A204.1 (cell line): ENCODE results near the gene CDH22.

ENCODE experiments used
- FAIRE-seq: peaks from 2 replicates; lab custom pipeline; 2012; peaks lifted over from hg19 to GRCh38; lab: Jason Lieb, UNC

Gene CDH22

DNA sequence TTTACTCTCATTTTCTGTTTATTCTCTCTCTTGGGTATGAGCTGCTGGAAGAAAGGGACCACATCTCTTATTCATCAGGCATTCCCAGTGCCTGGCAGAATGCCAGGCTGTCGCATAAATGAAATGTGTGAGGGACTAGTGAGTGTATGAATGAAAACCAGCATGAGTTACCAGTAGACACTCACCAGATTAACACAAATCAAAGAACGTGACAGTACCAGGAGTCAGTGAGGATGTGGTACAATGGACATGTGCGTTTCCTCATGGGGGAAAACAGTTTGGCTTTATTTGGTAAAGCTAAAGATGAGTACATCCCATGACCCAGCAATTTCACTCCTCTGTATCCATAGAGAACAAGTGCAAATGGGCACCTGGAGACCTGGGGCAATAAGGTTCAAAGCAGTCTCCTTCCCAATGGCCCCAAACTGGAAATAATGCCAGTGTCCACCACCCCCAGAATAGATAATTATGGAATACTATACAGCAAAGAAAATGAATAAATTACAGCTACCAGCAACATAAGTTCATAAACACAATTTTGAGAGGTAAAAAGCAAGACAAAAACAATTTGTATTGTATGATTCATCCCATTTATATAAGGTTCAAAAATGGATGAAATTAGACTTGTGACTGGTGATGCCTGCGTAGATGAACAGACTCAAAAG lies 93.3 kb downstream of the CDH22 start:
- FAIRE-seq, result no peak

DNA sequence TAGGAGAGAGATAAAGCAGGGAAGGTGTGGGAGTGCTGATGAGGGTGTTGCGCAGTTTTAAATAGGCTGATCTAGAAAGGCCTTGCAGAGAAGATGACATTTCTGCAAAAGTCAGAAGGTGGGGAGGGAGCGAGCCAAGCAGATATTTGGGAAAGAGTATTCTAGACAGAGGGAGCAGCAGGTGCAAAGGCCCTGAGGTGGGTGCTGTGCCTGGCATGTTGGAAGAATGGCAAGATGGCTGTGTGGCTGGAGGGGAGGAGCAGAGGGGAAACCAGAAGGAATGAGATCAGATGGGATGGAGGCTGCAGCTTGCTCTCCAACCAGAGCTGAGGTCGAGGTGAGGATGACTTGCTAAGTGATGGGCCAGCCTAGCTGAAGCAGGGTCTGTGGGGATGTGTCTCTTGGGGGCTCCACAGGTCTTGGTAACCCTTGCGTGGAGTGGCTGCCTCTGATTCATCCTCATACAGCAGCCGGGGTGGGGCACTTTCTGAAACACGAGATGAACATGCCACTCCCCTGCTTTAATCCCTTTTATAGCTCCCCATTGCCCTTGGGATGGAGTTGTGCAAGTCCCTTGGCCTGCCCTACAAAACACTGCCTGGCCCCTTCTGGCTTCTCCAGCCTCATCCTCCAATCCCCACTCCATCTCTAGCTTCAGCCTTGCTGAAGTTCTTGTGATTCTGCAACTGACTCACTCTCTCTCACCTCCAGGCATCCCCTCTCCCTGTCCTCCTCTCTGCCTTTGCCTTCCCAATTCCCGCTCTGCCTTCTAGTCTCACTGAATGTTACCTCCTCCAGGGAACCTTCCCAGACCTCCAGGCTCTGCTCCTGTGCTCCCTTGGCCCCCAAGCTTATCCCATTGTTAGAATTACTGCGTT lies 94.1 kb downstream of the CDH22 start:
- no peak for FAIRE-seq

DNA sequence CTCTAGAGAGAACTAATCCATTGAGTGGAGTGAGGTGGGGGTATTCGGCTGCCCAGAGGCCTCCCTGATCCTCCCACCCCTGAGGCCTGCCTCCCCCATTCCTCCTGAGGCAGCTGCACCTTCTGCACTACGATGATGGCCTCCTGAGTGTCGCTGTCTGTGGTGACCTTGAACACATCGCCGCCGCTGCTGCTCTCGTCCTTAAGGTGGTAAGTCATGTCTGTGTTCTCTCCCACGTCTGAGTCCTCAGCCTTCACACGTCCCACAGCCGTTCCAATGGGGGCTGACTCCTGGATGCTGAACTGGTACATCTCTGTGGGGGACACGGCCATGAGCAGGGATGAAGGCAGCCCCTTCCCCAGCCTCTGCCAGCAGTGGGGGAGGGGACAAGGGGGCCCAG lies 95.4 kb downstream of the CDH22 start:
- FAIRE-seq, result no peak

DNA sequence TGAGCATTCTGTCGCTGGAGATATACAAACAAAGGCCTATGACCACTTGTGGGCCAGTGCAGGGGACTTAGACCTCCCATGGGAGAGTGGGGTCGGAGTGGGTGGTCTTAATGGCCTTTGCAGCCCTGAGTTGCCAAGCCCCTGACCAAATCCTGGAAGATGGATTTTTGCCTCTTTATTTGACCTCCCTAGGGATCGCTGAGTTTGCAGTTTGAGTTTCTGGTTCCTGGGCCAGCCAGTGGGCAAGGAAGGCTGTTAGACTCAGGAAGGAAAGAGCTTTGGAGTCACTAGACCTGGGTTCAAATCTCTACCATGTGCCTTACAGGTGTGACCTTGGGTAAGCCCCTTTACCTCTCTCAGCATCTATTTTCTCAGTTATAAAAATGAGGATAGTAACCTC lies 96.0 kb downstream of the CDH22 start:
- no peak for FAIRE-seq

DNA sequence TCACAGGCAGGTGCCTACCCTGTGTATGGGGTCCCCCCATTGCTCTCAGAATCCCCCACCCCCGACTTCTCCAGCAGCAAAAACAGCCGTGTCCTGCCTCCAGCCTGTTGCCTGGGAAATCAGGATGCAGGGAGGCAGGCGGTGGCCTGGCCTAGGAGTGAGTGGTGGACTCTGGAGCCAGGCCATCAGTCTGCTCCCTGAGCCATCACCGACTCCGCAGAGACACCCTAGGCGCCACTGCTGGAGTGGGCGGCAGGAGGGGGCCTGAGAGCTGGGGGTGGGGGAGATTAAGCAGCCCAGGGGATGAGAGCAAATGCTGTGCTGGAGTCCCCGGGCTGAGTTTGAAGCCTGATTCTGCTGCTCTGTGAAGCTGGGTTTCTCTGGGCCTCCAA lies 97.0 kb downstream of the CDH22 start:
- no peak for FAIRE-seq

DNA sequence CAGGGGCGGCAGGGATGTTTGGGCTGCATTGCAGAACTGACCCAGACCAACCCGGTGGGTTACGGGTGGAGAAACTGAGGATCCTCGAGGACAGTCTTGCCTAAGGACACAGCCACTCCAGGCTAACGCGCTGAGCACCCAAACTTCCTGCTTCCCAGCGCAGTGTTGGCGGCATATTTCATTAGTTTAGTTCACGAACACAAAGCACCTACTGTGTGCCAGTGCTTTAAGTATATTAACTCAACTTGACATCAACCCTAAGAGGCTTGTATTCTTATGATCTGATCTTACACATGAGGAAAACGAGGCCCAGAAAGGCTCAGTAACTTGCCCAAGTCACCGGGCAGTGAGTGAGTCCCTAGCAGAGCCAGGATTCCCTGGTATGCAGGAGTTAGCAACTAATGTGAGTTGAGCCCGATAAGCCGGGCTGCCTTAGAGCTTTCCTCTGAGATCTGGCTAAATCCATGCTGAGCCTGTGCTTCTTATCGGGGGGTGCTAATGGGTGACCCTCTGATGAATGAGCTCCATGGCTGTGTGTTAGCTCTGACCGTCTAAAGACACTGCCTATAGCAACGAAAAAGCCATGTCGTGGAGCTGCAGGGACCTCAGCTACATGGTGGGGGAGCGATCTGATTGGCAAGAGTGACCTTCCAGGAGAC lies 97.5 kb downstream of the CDH22 start:
- no peak for FAIRE-seq

DNA sequence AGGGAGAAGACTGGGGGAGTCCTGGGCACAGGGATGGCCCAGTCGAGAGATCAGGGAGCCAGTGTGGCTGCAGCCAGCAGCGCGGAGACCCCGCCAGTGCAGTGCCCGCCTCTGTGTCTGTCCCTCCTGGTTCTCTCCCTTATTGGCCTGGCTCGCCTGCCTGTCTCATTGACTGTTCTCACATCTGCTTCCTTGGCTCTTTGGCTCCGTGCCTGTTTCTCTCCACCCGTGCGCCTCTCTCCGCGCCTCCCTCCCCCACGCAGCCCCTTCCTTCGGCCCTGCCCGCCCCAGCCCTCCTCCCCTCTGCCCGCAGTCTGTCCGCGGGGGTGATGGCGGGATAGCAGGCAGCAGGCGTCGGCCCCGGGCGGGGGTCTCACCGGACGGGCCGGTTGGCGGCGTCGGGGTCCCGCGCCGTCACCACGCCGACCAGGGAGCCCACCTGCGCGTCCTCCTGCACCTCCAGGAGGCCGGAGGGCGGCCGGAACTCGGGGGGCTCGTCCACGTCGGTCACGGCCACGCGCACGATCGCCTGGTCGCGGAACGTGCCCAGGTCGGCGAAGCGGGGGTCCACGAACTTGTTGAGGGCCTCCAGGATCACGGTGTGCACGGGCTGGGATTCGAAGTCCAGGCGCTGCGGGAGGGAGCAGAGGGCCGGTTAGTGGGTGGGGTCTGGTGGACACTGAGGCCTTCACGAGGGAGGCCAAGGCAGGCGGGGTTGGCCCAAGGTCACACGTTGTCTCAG lies 98.2 kb downstream of the CDH22 start:
- FAIRE-seq, result no peak

DNA sequence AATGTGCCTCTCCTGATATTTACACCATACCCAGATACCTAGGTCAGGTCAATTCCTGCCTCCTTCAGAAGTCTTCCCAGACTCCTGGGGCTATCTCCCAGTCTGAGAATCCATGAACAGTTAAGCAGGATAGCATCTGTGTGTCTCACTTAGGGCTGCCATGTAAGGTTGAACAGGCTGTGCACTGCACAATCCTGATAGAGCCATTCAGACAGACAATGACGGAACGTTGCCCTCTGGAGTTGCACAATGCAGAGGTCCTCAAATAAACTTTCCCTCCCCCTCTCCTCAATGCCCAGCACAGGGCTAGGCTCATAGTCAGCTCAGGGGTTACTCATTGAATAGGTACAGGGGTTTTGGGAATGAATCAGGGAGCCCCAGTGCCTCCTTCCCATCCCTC lies 100.5 kb downstream of the CDH22 start:
- FAIRE-seq, result no peak

DNA sequence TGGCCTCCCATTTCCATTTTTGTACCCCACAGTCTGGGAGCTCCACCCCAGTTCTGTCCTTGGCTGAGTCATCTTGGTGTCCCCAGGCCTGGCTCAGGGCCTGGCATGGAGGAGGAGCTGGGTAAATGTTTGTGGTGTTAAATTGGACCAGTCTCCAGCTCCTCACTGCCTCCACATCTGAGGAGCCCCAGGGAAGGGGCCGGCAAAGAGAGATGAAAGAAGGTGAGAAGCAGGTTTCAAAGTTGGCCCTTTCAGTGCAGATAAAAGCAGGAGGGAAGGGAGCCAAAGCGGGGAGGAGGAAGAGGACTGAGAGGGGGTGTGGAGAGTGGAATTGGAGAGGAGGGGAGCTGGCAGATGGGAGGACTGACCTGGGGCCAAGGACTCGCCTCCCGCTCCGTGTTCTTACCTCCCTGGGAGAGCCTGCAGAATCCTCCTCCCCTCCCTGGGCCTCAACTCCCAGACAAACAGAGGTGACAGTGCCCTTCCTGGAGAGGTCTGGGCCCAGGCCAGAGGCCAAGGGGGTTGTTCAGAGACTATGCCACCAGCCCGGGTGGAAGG lies 101.2 kb downstream of the CDH22 start:
- no peak for FAIRE-seq

DNA sequence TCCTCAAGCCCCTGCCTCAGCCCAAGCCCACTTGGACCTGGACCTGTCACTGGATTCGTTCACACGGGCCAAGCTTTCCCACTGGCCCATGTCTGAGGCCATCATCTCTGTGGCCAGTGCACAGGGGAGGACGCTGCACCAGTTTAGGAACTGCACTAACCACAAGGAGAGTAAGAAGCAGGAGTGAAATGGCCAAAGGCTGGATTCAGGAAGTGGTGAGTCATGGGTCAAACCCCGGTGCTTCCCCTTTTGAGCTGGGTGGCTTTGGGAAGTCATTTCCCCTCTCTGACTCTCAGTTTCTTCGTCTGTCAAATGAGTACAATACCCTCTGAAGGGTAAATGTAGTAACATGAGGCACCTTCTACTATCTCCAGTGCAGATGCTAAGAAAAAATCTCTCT lies 102.3 kb downstream of the CDH22 start:
- no peak for FAIRE-seq

DNA sequence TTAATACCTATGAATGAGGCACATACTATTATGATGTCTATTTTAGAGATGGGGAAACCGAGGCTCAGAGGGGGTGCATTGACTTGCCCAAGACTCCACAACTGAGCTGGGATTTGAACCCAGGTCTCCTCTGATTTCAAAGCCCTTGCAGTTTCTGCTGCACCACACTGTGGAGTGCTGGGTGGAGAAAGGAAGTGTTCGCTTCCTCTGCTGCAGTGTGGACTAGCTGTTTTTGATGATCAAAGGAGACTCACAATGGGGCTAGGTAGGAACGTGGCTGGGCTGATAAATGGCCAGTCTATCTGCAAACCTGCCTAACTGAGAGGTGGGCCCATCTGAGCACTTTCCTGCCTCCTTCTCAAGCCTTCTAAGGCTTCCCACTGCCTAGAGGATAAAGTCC lies 102.9 kb downstream of the CDH22 start:
- no peak for FAIRE-seq

DNA sequence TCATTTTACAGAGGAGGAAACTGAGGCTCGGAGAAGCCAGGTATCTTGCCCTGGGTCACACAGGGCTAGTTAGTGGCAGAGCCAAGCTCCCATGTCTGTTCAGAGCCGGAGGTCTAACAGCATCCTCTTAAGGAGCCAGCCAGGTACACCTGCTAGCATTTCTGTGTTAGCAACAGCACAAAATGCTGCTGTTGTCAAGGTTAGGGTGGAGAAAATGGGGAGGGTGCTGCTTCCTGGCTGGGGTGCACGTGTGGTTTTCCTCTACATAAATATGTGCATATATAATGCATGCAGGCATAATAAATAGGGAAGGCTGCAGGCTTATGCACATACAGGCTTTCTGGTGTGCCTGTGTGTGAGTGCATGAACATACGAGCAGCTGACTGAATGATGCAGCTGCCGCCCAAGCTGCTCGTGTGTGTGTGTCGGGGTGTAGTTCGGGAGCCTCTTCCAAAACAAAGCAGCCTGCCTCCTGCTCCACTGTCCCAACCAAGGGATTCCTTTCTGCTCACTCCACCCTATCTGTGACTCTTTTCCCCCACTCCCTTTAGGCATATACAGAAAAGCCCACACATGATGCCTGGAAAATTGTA lies 103.6 kb downstream of the CDH22 start:
- no peak for FAIRE-seq

DNA sequence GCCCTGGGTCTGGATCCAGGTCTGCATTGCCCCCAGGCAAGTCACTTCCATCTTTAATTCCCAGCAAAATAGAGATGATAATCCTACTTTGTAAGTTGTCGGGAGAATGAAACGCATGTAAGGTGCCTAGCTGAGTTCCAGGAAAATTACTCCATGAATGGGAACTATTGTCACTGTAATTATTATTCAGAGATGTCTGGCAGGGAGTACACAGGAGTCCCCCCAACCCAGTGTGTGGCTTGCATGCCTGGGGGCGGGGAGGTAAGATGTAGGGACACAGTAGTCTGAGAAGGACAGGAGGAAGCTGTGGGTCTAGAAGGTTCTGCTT lies 104.8 kb downstream of the CDH22 start:
- no peak for FAIRE-seq

DNA sequence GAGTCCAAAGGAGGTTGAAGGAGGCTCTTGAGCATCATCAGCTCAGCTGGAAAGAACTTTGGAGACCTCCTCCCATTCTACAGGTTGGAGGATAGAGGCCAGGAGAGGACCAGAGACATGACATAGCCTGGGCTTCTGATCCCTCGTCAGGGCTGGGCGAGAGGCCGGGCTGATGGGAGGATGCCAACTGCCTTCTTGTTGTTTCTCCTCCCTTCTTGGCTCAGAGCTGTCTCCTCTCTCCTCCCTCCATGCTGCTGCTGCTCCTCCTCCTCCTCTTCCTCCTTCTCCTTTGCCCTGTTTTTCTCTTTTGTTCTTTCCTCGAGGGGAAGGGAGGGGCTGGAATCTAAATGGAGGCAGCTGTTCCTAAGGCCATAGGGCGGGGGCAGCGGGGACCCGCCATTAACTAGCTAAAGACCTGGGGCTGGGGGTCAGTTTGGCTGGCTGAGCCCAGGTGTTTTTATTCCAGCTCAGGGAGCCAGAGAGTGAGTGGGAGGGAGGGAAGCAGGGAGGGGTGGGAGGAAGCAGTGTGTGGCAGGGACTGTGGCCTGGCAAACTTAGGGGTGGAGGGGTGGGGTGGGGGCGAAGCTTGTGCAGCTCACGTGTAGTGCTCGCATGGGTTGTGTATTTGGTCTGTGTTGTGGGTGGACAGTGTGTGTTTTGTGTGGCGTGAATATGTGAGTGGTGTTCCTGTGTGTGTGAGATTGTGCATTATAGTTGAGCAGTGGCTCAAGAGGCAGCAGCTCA lies 105.4 kb downstream of the CDH22 start:
- FAIRE-seq, result no peak

DNA sequence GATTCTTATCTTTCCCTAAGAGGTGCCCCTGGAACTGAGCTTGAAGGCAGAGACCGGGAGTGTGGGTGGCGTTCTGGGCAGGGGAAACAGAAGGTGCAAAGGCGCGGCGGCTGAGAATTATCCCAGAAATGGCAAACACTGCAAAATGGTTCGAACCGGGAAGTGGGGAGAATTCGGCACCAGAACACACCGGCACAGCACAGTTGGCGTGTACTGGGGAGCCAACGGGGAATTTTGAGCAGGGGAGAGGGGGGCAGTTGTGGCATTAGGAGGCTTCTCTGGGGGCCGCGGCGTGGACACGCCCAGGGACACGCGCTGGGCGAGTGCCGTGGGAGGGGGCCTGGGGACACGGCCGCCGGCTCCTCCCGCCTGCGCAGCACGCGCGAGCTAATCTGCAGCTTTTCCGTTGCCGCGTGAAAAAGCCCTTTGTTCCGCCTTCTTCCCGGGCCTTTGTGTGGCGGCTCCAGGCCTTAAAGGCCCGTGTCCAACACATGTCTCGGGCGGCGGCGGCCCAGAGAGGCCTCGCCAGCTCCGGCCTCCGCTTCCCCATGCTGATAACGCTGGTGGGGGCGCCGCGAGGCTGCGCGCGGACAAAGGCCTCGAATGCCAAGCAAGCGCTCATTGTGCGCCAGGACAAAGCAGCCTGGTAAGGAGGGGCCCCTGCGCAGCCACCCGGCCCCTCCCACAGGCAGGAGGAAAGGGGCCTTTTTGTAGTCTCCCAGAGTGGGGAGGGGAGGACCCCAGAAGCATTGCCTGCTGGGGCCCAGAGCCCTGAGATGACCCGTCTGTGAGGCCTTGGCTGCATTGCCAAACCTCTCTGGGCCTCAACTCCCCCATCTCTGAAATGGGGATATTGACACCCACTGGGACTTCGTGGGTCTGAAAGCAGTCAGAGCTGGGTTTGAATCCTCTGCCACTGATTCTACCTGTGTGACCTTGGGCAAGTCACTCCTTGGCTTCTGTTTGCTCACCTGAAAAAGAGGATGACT lies 107.4 kb downstream of the CDH22 start:
- FAIRE-seq, result no peak

DNA sequence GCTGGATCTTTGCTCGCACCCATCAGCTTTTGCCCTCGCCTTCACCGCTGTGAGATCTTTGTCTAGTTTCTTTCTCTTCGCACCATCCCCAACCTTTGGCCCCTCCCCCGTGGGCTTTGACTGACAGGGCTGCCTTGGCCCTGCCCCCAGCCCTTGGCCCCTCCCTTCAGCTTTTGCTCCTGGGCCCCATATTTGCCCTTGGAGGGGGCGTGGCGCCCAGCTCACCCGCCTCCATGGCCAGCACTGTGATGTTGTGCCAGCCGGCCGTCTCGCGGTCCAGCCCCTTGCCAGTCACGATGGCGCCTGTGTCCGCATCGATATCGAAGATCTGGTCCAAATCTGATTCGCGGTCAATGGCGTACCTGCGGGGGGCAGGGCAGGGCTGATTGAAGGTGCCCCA lies 109.1 kb downstream of the CDH22 start:
- no peak for FAIRE-seq

DNA sequence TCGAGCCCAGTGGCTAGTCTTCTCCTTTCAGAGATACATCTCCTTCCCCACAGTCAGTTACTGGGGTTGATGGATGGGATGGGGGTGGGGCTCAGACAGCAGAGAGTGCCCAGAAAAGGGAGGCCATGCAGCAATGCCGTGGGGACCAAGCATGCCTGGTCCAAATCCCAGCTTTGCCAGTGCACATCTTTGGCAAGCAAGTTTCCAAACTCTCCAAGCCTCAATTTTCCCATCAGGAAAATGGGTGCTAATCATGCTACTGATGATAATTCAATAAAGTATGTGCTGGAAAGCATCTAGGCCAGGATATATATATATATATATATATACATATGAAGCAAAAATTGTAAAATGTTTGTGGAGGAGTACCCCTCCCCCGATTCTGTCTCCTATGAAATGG lies 111.3 kb downstream of the CDH22 start:
- no peak for FAIRE-seq

DNA sequence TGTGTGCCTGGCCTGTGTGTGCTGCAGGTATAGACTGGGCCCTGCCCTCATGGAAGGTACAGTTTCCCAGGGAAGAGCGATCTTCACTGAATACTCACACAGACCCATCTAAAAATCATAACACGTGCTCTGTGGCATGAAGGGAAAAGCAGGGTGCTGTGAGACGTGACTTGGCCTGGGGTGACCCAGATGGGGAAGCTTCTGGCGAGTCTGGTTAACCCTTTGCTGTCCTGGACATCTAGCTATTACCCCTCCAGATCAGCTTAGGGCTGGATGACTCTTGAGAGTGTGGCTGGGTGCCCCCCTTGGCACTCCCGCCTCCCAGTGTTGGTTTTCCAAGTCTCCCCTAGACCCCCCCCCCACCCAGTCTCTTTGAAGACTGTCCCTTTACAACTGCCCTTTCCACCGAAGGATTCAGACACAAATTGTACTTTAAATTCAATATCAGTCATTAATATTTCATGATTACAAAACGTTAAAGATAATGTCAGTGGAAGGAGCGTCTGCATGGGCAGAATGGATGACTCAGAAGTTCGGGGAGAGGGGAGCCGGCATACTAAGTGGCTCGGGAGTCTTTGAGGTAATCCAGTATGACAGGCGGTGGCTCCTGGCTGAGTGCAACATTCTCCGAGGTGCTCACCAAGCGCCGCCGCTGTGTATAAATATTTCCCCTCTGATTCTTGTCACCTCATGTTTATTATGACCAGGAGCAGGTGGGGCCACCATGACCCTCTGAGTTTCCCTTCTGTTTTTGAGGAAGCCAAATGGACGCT lies 112.8 kb downstream of the CDH22 start:
- FAIRE-seq, result no peak

DNA sequence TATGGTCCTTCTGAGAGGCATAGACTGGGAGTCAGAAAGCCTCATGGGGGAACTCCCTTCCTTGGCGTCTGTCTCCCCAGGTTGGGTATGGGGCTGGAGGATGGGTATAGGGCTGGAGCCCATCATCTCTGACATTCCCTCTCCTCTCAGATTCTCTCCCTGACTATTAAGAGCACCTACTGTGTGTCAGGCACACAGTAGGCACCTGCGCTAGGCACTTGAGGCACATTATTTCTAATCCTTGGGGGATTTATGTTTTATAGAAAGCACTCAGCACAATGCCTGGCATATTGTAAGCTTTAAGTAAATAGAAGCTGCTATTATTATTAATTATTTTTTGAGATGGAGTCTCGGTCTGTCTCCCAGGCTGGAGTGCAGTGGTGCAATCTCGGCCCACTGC lies 113.9 kb downstream of the CDH22 start:
- no peak for FAIRE-seq
